NCI-H1694 treated with DMSO at 0.1 percent for 48 hours (cell line): ENCODE measurements around the gene PRICKLE2.

ENCODE experiments used
- DNase-seq: peaks from one replicate; lab custom pipeline; 2025; lab: John Stamatoyannopoulos, UW

PRICKLE2 gene

DNA sequence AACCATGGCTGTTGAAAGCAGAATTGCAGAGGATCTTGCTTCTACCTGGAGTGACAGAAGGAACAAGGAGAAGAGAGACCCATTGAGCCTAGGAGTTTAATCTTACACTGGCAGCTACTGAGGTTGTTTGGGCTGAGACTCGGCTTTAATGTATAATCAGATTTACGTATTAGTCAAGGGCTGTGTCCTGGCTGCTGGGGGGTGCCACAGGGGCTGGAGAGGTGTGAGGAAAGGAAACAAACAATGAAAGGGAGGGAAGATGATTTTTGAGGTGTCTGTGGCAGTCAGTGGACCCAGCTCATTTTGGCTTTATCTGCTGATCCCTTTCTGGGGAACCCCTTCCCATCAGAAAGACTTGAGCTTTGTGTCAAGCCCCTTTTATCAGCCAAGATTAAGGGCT, 95.7 kb downstream of the PRICKLE2 start:
- no peak for DNase-seq

DNA sequence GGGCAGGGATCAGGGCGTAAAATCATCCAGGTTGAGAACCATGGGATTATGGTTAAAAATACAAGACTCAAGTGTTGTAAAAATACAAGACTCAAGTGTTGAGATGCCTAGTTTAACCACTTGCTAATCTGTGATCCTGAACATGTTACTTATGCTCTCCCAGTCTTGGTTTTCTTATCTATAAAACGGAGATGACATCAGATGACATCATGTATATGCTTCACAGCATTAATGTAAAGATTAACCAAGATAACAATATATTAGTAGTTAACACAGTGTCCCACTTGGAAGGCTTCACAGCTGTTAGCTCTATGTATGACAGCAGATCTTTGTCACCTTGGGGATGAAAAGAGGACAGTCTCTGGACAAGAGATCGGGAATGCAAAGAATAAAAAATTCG, 96.2 kb downstream of the PRICKLE2 start:
- no peak for DNase-seq

DNA sequence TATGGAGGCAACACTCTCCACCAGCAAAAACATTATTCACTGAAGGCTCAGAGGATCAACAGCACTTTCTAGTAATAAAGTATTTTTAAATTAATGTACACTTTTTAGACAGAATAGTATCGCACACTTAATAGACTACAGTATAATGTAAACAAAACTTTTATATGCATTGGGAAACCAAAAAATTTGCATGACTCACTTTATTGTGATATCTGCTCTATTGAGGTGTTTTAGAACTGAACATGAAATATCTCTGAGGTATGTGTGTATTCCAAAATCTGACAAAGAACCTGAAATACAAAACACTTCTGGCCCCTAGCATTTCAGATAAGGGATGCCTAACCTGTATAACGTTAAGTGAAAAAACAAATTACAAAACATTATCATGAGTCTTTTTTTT, 99.7 kb downstream of the PRICKLE2 start:
- no peak for DNase-seq

DNA sequence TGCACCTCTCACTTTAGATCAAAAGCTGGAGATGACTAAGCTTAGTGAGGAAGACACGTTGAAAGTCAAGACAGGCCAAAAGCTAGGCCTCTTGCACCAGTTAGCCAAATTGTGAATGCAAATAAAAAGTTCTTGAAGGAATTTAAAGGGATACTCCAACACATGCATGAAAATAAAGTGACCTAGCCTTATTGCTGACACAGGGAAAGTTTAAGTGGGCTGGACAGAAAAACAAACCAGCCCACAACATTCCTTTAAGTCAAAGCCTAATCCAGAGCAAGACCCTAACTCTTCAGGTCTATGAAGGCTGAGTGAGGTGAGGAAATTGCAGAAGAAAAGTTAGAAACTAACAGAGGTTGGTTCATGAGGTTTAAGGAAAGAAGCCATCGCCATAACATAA, 101.3 kb downstream of the PRICKLE2 start:
- DNase-seq: no peak

DNA sequence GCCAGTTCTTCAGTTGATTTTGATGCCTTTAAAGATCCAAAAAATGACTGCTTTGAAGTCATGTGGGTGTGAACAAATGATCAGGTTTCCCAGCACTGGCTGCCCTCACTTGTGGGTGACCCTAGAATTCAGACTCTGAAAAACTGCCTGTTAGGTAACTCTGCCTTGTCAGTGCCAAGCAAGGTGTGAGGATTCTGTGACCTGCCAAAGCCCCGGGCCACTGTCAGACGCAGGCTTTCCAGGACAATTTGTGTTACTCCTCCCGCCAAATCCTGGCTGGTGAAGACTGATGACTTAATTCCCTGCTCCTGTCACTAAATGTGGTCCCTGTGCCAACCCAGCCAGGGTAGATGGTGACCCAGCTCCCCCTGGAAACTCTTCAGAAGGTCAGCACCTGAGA, 102.8 kb downstream of the PRICKLE2 start:
- DNase-seq: no peak

DNA sequence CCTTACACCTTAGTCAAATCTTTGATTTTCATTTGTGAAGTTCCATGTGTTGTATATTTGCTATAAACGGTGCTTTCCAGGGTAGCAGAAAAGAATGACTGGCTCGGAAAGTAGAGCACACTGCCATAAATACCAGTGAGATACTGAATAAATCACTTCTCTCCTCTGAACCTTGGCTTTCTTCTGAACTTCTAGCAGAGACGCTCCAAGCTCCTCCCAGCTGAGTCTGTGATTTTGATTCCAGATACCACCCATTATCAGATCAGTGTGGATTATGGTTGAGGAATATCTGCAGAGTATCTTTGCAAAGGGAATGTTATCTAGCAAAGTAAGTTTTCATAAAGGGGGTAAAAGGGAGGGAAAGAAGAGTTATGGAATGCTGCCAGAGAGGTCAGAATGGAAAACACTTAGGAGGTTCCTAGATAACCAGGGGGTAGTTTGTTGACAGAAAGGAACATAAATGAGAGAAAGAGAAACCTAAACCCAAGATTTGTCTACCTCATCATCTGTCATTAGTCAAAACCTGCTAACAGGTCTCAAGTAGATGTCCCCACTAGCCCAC, 103.4 kb downstream of the PRICKLE2 start:
- no peak for DNase-seq

DNA sequence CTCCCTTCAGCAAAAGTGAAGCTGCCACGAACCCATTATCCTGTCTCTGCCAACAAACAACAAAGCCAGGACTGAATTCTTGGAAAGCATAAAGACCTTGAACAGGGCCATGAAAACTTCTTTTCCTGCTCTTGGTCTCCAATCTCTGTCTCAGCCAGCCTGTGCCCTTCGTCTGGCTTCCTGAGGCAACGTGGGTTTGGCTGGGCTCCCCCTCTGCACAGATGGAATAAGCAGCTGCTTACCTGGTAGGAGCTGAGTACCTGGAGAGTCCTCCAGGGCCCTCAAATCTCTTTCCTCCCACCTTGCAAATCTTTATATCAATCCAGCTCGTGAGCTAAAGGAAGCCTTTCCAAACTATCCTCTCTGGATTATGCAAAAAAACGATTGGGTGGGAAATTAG, 104.4 kb downstream of the PRICKLE2 start:
- DNase-seq: no peak

DNA sequence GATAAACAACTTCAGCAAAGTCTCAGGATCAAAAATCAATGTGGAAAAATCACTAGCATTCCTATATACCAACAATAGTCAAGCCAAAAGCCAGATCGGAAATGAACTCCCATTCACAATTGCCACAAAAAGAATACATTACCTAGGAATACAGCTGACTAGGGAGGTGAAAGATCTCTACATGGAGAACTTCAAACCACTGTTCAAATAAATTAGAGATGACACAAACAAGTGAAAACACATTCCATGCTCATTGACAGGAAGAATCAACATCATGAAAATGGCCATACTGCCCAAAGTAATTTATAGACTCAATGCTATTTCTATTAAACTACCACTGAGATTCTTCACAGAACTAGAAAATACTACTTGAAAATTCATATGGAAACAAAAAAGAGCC, 107.8 kb downstream of the PRICKLE2 start:
- no peak for DNase-seq

DNA sequence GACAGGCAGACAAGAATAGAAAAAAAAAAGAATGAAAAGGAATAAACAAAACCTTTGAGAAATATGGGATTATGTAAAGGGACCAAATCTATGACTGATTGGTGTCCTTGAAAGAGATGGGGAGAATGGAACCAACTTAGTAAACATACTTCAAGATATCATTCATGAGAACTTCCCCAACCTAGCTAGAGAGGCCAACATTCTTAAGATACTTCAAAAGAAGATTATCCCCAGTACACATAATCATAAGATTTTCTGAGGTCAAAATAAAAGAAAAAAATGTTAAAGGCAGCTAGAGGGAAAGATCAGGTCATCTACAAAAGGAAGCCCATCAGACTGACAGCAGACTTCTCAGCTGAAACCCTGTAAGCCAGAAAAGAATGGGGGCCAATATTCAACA, 110.6 kb downstream of the PRICKLE2 start:
- DNase-seq: no peak

DNA sequence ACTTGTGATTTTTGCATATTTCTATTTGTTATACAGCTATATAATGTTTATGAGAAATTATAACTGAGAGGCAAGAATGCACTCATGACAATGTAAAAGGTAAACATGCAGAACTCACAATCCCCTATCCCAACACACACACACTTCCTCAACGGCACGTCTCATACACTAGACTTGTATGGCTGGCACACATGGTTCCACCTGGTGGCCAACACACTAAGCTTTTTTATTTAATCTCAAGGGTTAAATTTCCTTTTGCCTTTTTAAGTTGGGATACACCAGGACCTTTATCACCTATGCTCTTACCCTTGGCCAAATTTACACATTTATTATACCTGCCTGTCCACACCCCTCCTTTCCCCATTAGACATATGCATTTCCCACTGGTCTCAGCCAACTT, 113.4 kb downstream of the PRICKLE2 start:
- no peak for DNase-seq

DNA sequence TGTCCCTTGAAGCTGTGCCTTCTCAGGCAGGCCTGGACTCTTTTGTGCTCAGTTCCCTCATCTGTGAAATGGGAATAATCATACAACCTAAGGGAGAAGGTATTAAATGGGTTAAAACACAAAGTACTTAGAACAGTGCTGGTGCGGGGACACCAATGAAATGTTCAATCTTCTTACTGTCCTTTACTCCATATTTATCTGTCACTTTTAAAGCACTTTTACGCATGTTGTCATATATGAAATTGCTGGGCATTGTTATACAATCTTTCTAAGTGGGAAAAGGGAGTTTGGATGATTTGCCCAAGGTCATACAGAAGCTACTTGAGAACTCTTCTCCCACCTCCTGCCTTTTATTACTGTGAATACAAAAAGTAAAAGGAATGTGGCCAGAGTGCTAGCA, 114.2 kb downstream of the PRICKLE2 start:
- DNase-seq: no peak

DNA sequence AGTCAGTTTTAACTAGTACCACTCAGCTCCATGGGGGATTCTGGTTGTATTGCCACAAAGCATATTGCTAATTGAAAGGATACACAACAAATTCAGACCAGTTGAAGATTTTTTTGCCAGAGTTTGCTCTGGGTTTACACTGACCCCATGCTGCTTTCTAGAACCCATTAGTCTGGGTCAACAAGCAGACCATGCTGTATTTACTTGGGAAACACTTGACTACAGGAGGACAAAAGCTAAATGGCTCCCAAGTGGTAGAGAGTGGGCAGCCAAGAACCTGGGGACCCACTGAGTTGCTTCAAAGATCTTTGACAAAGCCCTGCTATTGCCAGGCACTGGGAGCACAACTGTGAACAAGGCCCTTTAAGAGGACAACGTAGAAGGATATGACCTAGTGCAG, 115.2 kb downstream of the PRICKLE2 start:
- DNase-seq: no peak

DNA sequence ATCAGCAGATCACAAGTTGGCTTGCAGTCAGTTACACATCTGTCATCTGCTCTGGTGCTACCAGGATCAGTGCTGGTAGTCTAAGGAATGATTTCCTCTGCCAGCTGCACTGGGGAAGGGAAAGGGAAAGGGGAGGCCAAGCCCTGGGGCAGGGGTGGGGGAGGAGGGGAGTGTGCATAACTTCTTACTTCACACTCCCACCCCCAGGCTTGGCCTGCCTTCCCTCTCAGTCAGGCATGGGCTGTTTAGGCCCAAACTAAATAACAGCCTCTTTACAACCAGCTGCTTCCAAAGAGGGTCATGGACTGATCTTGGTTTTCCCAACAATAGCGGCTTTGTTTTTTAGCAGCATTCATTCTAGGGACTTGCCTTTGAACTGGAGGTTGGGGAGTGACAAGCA, 115.8 kb downstream of the PRICKLE2 start:
- no peak for DNase-seq

DNA sequence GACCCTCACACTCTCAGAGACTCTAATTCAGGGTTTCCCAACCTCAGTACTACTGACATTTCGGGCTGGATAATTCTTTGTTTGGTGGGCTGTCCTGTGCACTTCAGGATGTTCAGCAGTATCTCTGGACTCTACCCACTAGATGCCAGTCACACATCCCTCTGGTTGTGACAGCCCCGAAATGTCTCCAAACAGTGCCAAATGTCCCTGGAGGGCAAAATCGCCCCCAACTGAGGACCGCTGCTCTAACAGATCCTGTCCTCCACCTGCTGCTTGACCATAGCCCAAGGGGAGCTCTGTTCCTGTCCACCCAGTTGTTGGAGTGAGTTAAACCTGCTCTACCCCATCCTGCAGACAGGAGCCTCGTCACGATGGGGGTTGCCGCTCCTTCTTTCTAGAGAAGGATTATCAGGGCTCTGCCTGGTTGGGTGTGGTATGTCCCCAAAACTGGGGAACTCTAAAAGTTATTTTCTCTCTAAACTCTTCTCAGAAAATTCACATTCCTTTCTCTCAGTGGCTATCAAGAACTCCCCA, 116.4 kb downstream of the PRICKLE2 start:
- no peak for DNase-seq

DNA sequence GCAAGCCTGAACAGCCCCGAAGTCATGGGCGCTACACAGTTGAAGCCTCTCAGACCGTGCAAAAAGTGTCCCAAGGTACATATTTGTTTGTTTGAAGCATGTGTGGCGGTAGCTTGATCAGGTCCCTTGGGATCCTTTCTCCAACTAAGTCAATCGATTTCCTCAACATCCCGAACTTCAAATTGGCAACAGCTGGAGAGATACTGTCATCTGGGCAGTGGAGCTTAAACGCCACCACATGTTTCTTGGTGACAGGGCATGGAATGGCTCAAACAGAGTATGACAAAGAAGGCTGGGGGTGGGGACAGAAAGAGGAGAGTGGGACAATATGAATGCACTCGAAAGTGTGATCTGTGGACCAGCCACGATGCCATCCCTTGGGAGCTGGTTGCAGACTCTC, 117.0 kb downstream of the PRICKLE2 start:
- DNase-seq: no peak

DNA sequence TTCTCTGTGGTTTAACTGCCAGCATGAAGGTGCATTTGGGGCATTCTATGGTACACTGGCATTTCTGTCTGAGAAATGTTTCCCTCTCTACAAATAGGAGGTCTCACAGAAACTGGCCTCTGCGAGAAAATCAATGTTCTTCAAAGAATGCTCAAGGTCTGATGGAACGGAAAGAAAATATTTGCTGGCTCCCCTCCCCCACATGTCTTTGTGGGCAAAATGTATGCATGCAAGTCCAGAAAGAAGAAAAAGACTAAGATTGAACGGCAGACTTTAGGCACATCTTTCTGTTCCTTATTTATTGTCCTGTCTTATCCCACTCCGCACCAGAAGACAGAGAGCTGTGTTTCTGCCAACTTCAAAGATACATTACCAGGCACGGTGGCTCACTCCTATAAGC, 118.1 kb downstream of the PRICKLE2 start:
- DNase-seq: no peak

DNA sequence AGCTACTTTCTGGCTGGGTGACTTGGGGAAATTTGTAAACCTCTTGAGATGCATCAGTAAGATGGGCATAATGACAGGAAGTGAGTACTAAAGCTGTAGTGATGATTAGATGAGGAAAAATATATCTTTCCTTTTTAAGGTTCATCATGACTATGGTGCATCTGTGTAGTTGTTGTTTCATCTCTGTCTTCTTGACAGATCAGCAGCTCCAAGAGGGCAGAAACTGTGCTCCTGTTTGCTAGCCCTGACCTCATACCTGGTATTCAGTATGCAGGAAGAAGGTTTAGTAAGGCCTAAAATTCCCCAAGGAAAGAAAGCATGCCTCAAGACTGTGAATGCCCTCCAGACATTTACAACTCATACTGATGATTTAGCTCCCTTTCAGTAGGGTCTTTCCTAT, 119.5 kb downstream of the PRICKLE2 start:
- no peak for DNase-seq

DNA sequence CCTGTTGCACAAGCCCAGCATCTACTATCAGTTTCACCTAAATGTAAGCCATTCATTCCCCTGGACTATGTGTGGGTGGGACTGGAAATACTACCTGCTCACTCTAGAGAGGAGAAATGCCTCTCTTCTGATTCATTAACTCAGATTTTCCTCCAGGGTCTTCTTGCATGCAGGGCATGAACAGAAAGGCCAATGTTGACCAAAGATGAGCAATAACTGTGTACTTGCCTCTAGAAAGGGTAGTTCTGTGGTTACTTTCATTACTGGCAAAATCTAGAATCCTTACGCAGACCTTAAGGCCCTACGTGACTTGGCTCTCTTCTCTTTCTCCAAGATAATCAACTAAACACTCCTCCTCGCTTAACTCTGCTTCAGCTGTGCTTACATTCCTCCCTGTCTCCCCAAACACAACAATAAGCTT, 120.6 kb downstream of the PRICKLE2 start:
- no peak for DNase-seq

DNA sequence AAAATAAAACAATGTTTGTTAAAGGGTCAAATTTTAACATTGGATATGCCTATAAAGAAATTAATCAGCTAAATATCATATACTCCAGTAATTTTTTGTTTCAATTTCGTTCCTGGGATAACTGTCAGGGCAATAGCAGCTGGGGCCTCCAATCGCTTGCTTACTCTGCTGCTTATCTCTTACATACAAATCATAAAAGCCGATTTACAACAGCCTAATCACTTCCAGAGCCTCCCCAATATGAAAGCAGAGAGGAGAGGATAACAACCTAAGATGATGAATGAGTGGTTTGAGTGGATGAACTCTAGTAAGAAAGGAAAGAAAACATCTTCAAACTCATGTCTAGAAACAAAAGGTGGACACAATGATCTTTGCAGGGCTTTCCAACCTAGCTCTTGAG, 121.3 kb downstream of the PRICKLE2 start:
- DNase-seq: no peak

DNA sequence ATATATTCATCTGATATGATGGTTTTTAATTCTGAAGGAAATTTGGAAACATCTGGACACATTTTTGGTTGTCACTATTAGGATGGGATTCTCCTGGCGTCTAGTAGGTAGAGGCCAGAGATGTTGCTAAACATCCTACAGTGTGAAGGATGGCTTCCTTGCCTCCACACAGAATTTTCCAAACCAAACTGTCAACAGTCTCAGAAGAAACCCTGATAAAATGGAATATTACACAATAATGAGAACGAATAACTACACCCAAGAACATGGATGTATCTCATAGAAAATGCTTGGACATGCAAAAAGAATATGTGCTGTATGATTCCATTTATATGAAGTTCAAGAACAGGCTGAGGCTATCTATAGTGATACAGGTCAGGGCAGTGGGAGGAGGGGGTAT, 122.1 kb downstream of the PRICKLE2 start:
- DNase-seq: no peak

DNA sequence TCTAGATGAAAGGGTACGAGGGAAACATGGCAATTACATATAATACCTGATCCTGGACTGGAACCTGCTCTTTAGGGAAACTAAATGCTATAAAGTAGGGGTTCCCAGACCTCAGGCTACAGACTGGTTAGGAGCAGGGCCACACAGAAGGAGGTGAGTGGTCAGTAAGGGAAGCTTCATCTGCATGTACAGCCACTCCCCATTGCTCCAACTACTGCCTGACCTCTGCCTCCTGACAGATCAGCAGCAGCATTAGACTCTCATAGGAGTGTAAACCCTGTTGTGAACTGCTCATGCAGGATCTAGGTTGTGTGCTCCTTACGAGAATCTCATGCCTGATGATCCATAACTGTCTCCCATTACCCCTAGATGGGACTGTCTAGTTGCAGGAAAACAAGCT, 123.1 kb downstream of the PRICKLE2 start:
- DNase-seq: no peak

DNA sequence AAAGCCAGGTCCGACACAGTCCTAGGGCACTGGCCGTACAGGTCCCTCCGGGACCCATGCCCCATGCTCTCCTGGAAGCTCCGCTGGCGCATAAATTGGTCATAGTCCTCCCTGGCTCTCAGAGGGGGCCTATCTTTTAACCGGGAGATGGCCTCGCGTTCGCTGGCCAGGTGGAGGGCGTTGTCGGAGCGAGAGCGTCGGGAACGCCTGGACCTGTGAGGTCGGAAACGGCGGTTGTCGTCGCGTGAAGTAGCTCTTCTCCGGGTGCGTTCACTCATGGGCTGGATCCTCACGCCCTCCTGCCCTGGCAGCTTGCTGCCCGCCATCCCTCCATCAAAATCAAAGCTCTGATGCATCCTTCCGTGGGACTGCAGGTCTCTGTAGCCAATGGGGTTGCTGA, 126.0 kb downstream of the PRICKLE2 start:
- DNase-seq: no peak

DNA sequence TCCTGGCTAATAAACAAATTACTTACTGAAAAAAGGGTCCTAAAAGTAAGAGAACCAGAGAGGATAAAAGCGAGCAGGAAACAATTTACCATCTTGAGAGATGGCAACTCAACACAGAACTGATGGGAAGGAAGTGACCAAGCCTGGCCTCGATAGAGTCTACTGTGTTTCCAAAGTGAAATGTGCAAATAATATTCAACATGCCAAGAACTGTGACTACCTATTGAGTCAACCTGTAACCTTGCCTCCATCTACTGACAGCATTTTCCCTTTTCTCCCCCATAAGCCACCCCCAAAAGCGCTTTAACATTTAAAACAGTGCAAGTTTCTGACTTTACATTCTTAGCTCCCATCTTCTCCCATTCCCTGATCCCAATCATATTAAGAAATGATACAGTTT, 126.6 kb downstream of the PRICKLE2 start:
- no peak for DNase-seq

DNA sequence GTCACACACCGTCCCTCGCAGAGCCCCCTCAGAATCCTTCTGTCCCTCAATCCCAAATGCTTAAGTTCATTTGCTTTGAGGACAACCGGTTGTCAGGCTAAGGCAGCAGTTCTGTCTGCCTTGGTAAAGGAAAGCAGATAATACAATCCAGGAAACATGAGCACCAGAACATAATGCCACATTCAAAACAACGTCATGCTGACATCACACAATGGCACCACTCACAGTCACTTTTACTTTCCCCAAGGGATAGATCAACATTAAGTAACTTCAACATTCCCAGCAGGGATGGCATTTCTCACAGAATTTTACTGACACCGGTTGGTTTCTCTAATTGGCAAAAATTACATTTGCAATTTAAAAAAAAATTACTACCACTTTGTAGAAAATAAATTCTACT, 127.3 kb downstream of the PRICKLE2 start:
- no peak for DNase-seq

DNA sequence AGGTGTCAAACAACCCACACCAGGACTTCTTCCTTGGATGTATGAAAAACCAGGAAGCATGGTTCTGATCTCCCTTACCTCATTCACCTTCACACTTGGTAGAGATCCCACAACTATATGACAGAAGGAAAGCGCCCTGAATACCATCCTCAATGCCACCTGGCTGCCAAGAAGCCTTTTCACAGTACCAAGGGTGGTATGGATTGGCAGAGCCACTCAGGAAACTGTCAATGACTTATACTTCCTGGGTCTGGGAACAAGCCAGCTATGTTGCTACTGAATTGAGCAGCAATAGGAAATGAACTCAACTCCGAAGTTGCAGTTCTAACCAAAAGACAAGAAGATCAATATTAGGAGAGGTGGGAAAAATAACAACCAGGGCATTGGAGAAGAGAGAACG, 129.5 kb downstream of the PRICKLE2 start:
- DNase-seq: no peak
